HCT116 (cell line): ENCODE measurements around the gene PHF8. TPM values are rescaled to one million over a fixed set of nuclear protein-coding genes. Genes with fewer than 3 reads are reported as not detected.

Source experiments
- ATAC-seq: fragments of 200-7000 bp; cut with Tn5 transposase; 2 replicates; pipeline ENCODE4 v1.9.1; 2020; ENCODE audit warnings: mild to moderate bottlenecking, moderate library complexity
- BruUV-seq: library from RNA; stranded (reverse); fragments of 400-500 nt; replicated peaks from 2 replicates; lab custom pipeline; 2021; lab: Mats Ljungman, UMichigan
- CTCF ChIA-PET: fragments of 300-600 bp; sonication (Branson Sonifier 250); formaldehyde crosslinking; loops from one replicate; lab custom pipeline; 2021; ENCODE audit warnings: antibody characterized with exemption; lab: Charles Lee
- POLR2A ChIA-PET: fragments of 300-600, 350-600 bp; sonication (Branson Sonifier 250); formaldehyde crosslinking; loops from one replicate; lab custom pipeline; 2021; ENCODE audit warnings: antibody characterized with exemption; lab: Charles Lee
- RAD21 ChIA-PET, 2 experiments: fragments of 300-600 bp; sonication (Branson Sonifier 250); formaldehyde crosslinking; loops; one replicate each; lab custom pipeline; 2023; ENCODE audit warnings: low total read pairs in 2 of 2; ENCODE audit not compliant: uncharacterized antibody in 2 of 2, unreplicated experiment in 2 of 2, low non-redundant PET in 1 of 2; lab: Charles Lee
- DNase-seq: peaks from one replicate; pipeline ENCODE4 v3.0.0-alpha.2; 2010; ENCODE audit warnings: low read depth, low spot score
- H2AFZ ChIP-seq: fragments of 200-600 bp; shearing (Covaris generic), sonication (generic); 2 replicates; pipeline ENCODE4 v1.6.1; 2017; ENCODE audit warnings: low read depth, mixed run types, mixed read lengths, antibody characterized with exemption, low read length; ENCODE audit not compliant: poor library complexity, severe bottlenecking
- H3K27ac ChIP-seq: 2 replicates; pipeline ENCODE4 v1.5.1; 2012; ENCODE audit warnings: low read depth, low read length
- H3K27me3 ChIP-seq: fragments of 200-600 bp; sonication (generic); 2 replicates; pipeline ENCODE4 v1.6.1; 2016; ENCODE audit warnings: mixed run types, low read length, mixed read lengths; ENCODE audit not compliant: insufficient read depth
- H3K36me3 ChIP-seq, 2 experiments: fragments of 200-500 bp in 1 of 2; fragments of 200-600 bp in 1 of 2; sonication (Bioruptor generic) in 1 of 2; sonication (generic) in 1 of 2; 2 replicates each; pipeline versions ENCODE4 v1.5.1 to v1.6.1; 2014 to 2016; ENCODE audit warnings: low read length in 2 of 2, inconsistent platforms in 1 of 2, mixed read lengths in 1 of 2, mixed run types in 1 of 2; ENCODE audit not compliant: insufficient read depth in 2 of 2, control insufficient read depth in 1 of 2
- H3K4me1 ChIP-seq, 2 experiments: fragments of 200-600 bp in 1 of 2; sonication (generic) in 1 of 2; 2 replicates each; pipeline versions ENCODE4 v1.5.1 to v1.6.1; 2012 to 2017; ENCODE audit warnings: low read length in 2 of 2, inconsistent platforms in 1 of 2, mild to moderate bottlenecking in 1 of 2, mixed read lengths in 1 of 2, mixed run types in 1 of 2, moderate library complexity in 1 of 2; ENCODE audit not compliant: insufficient read depth in 2 of 2, control insufficient read depth in 1 of 2
- H3K4me2 ChIP-seq: fragments of 200-600 bp; sonication (generic); 2 replicates; pipeline ENCODE4 v1.6.1; 2017; ENCODE audit warnings: mixed run types, low read length, mixed read lengths
- H3K4me3 ChIP-seq, 2 experiments: fragments of 200-600 bp in 1 of 2; sonication (generic) in 1 of 2; replicated peaks in 1 of 2; 2 replicates each; pipeline ENCODE4 v1.5.1; 2011 to 2016; ENCODE audit warnings: low read length in 2 of 2, control low read depth in 1 of 2, low read depth in 1 of 2, mild to moderate bottlenecking in 1 of 2, mixed read lengths in 1 of 2, mixed run types in 1 of 2
- H3K79me2 ChIP-seq: fragments of 200-600 bp; sonication (generic); 2 replicates; pipeline ENCODE4 v1.6.1; 2017; ENCODE audit warnings: mild to moderate bottlenecking, mixed run types, low read length, moderate library complexity, mixed read lengths; ENCODE audit not compliant: insufficient read depth
- H3K9ac ChIP-seq: fragments of 200-600 bp; sonication (generic); 2 replicates; pipeline ENCODE4 v1.6.1; 2016; ENCODE audit warnings: low read length, mixed read lengths
- H3K9me2 ChIP-seq: fragments of 200-600 bp; sonication (generic), shearing (Covaris generic); 2 replicates; pipeline ENCODE4 v1.6.1; 2017; ENCODE audit warnings: mixed run types, mild to moderate bottlenecking, moderate library complexity; ENCODE audit not compliant: insufficient read depth
- H3K9me3 ChIP-seq, 2 experiments: fragments of 200-500 bp in 1 of 2; fragments of 200-600 bp in 1 of 2; sonication (Bioruptor generic) in 1 of 2; sonication (generic) in 1 of 2; 2 replicates each; pipeline ENCODE4 v1.6.1; 2014 to 2017; ENCODE audit warnings: low read length in 2 of 2, mixed read lengths in 2 of 2, inconsistent platforms in 1 of 2, low read depth in 1 of 2, mild to moderate bottlenecking in 1 of 2, mixed run types in 1 of 2, moderate library complexity in 1 of 2; ENCODE audit not compliant: control insufficient read depth in 1 of 2, insufficient read depth in 1 of 2
- H4K20me1 ChIP-seq: fragments of 200-600 bp; sonication (generic), shearing (Covaris generic); 2 replicates; pipeline ENCODE4 v1.6.1; 2017; ENCODE audit warnings: mixed run types, mild to moderate bottlenecking, moderate library complexity; ENCODE audit not compliant: insufficient read depth
- CEBPB ChIP-seq: IDR thresholded peaks from 2 replicates; pipeline ENCODE4 v1.6.1; 2012; ENCODE audit warnings: low read depth
- JUND ChIP-seq: IDR thresholded peaks from 2 replicates; pipeline ENCODE4 v1.6.1; 2012
- SP1 ChIP-seq: IDR thresholded peaks from 2 replicates; pipeline ENCODE4 v1.6.1; 2012; ENCODE audit warnings: low read depth
- SRF ChIP-seq: IDR thresholded peaks from 2 replicates; pipeline ENCODE4 v1.6.1; 2012; ENCODE audit warnings: low read depth
- intact Hi-C: fragments of 100-400 bp; cut with micrococcal nuclease; formaldehyde crosslinking; loops from 2 replicates; pipeline ENCODE4 v1.10.0; 2022
- total RNA-seq: library from RNA; stranded (reverse); gene quantifications from one replicate; pipeline ENCODE4 v1.2.1, GENCODE V29; 2021; ENCODE audit not compliant: unreplicated experiment
- TF ChIP-seq, protein P1 (sequence below): IDR thresholded peaks from 2 replicates; pipeline ENCODE4 v1.6.1; 2012
- TF ChIP-seq, protein P2 (sequence below): IDR thresholded peaks from 2 replicates; pipeline ENCODE4 v1.6.1; 2012; ENCODE audit warnings: low read depth

Gene PHF8
- total RNA-seq, 1 experiment from 2014 or later: 28.0 TPM

DNA sequence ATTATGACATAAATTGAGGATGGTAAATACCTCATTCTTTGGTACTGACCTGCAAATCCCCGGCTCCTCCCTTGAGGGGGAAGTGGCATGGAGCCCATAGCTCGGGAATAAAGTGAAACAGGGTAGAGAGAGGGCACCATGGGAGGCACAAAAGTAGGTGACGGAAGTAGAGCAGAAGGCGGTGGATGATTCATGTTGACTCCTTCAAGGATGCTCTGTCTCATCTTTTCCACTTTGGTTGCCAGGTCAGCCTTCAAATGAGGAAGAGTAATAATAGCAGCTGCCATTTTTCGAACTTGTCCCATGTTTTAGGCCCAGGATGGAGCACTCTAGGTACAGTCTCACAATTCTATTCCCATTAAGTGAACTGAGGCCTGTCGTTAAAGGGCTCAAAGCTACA, 41.4 kb upstream of the PHF8 start:
- Histone ChIP-seq H3K9me3 (no peaks in the 10 kb centered on the region), H3K27ac (no peak overlapping the region), H3K36me3 (no peaks in the 10 kb centered on the region), H4K20me1 (no peaks in the 10 kb centered on the region), H3K4me1 (no peaks in the 10 kb centered on the region), H3K4me3 (no peak overlapping the region), H3K9ac (no peak overlapping the region), H3K27me3 (no peaks in the 10 kb centered on the region), H2AFZ (no peak overlapping the region), H3K4me2 (no peak overlapping the region), H3K9me2 (no peaks in the 10 kb centered on the region), H3K79me2 (no peaks in the 10 kb centered on the region)
- RAD21 ChIA-PET: no interaction called here
- TF ChIP-seq, protein P1, sequence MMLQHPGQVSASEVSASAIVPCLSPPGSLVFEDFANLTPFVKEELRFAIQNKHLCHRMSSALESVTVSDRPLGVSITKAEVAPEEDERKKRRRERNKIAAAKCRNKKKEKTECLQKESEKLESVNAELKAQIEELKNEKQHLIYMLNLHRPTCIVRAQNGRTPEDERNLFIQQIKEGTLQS: no peak
- TF ChIP-seq SRF (no peak), SP1 (no peak), JUND (no peak)
- TF ChIP-seq, protein P2, sequence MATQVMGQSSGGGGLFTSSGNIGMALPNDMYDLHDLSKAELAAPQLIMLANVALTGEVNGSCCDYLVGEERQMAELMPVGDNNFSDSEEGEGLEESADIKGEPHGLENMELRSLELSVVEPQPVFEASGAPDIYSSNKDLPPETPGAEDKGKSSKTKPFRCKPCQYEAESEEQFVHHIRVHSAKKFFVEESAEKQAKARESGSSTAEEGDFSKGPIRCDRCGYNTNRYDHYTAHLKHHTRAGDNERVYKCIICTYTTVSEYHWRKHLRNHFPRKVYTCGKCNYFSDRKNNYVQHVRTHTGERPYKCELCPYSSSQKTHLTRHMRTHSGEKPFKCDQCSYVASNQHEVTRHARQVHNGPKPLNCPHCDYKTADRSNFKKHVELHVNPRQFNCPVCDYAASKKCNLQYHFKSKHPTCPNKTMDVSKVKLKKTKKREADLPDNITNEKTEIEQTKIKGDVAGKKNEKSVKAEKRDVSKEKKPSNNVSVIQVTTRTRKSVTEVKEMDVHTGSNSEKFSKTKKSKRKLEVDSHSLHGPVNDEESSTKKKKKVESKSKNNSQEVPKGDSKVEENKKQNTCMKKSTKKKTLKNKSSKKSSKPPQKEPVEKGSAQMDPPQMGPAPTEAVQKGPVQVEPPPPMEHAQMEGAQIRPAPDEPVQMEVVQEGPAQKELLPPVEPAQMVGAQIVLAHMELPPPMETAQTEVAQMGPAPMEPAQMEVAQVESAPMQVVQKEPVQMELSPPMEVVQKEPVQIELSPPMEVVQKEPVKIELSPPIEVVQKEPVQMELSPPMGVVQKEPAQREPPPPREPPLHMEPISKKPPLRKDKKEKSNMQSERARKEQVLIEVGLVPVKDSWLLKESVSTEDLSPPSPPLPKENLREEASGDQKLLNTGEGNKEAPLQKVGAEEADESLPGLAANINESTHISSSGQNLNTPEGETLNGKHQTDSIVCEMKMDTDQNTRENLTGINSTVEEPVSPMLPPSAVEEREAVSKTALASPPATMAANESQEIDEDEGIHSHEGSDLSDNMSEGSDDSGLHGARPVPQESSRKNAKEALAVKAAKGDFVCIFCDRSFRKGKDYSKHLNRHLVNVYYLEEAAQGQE: no peak
- POLR2A ChIA-PET: no interaction called here
- CTCF ChIA-PET: no interaction called here
- BruUV-seq: no TSS peak
- intact Hi-C loops: no loop called here
- no peak for ATAC-seq
- no peak for DNase-seq

DNA sequence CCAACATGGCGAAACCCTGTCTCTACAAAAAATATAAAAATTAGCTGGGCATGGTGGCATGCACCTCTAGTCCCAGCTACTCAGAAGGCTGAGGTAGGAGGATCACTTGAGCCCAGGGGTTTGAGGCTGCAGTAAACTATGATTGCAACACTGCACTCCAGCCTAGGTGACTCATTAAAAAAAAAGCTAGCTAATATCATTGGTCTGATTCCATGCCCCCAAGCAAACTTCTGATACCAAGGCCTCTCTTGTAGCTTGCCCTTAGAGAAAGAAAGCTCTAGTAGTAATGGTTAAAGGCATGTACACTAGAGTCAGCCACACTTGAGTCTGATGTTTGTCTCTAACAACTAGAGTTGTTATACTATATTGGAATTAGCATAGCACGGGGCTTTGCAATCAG, 32.6 kb upstream of the PHF8 start:
- TF ChIP-seq CEBPB: peak; percentile 78
- TF ChIP-seq, protein P1: no peak
- Histone ChIP-seq H3K9me3 (no peaks in the 10 kb centered on the region), H3K27me3 (no peaks in the 10 kb centered on the region), H3K4me2 (no peak overlapping the region), H2AFZ (no peak overlapping the region), H4K20me1 (no peaks in the 10 kb centered on the region), H3K27ac (no peak overlapping the region), H3K79me2 (no peaks in the 10 kb centered on the region), H3K4me3 (no peak overlapping the region), H3K4me1 (peaks cover 0 to 10% of the 10 kb centered on the region in 2 experiments; a peak in 1 of 4 replicates), H3K9ac (no peak overlapping the region), H3K9me2 (no peaks in the 10 kb centered on the region), H3K36me3 (no peaks in the 10 kb centered on the region)
- no peak for DNase-seq
- ATAC-seq: no peak
- no TSS peak for BruUV-seq
- RAD21 ChIA-PET: no interaction called here
- intact Hi-C loops: no loop called here
- POLR2A ChIA-PET: interaction anchor here (0.7 kb wide), 1 partner anchor 34 kb away, joined by 3 read pairs; no protein-coding TSS in a partner anchor
- CTCF ChIA-PET: no interaction called here
